HepG2 (cell line): ENCODE data around the gene BOLL.
"Not testable (repeated sequence)": the region's sequence is repeated elsewhere in the genome, so short reads cannot be mapped to it uniquely, and the experiment has no call there.

Experiments
- ATF1 ChIP-seq: IDR thresholded peaks from 2 replicates; pipeline ENCODE4 v1.6.1; 2016; ENCODE audit warnings: mild to moderate bottlenecking, control low read depth
- BRCA1 ChIP-seq: sonication (generic); formaldehyde crosslinking; IDR thresholded peaks from 2 replicates; pipeline ENCODE4 v1.4.0; 2020; ENCODE audit warnings: missing genetic modification reagents
- HNRNPUL1 ChIP-seq: fragments of 200-400 bp; formaldehyde crosslinking; IDR thresholded peaks from 2 replicates; pipeline ENCODE4 v1.6.1; 2017; ENCODE audit warnings: low read depth, mild to moderate bottlenecking, low read length, moderate library complexity
- MIER2 ChIP-seq: IDR thresholded peaks from 2 replicates; pipeline ENCODE4 v1.6.1; 2016; ENCODE audit warnings: missing biosample characterization, missing genetic modification reagents
- NAIF1 ChIP-seq: sonication (generic); formaldehyde crosslinking; IDR thresholded peaks from 2 replicates; pipeline ENCODE4 v1.5.0; 2020; ENCODE audit warnings: mild to moderate bottlenecking, missing genetic modification reagents, borderline replicate concordance
- POLR2A ChIP-seq, 2 experiments: IDR thresholded peaks; 2 replicates each; pipeline ENCODE4 v1.6.1; 2011; ENCODE audit warnings: low read depth in 2 of 2, low read length in 2 of 2, mild to moderate bottlenecking in 1 of 2, moderate library complexity in 1 of 2; ENCODE audit not compliant: insufficient read depth in 1 of 2
- POLR2AphosphoS5 ChIP-seq: IDR thresholded peaks from 2 replicates; pipeline ENCODE4 v1.6.1; 2012; ENCODE audit warnings: low read depth, low read length
- TAF1 ChIP-seq: sonication (generic); formaldehyde crosslinking; IDR thresholded peaks from 2 replicates; pipeline ENCODE4 v1.4.0; 2020; ENCODE audit warnings: missing genetic modification reagents
- THAP7 ChIP-seq: sonication (generic); formaldehyde crosslinking; IDR thresholded peaks from 2 replicates; pipeline ENCODE4 v1.8.1; 2023; ENCODE audit warnings: mild to moderate bottlenecking, missing genetic modification reagents
- TF ChIP-seq, protein P1 (sequence below): sonication (generic); formaldehyde crosslinking; IDR thresholded peaks from 2 replicates; pipeline ENCODE4 v1.4.0; 2020; ENCODE audit warnings: mild to moderate bottlenecking, missing genetic modification reagents
- TF ChIP-seq, protein P2 (sequence below): IDR thresholded peaks from 2 replicates; pipeline ENCODE4 v1.6.1; 2012; ENCODE audit warnings: inconsistent platforms
- TF ChIP-seq, protein P3 (sequence below): sonication (generic); formaldehyde crosslinking; IDR thresholded peaks from 2 replicates; pipeline ENCODE4 v1.4.0; 2020; ENCODE audit warnings: missing genetic modification reagents

DNA sequence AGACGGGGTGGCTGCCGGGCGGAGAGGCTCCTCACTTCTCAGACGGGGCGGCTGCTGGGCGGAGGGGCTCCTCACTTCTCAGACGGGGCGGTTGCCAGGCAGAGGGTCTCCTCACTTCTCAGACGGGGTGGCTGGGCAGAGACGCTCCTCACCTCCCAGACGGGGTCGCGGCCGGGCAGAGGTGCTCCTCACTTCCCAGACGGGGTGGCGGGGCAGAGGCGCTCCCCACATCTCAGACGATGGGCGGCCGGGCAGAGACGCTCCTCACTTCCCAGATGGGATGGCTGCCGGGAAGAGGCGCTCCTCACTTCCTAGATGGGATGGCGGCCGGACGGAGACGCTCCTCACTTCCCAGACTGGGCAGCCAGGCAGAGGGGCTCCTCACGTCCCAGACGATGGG is 88.5 kb downstream of the BOLL start:
- TF ChIP-seq THAP7 (CRISPR knock-in tag); ATF1; HNRNPUL1; BRCA1 (CRISPR knock-in tag); NAIF1 (CRISPR knock-in tag); TAF1 (CRISPR knock-in tag); POLR2AphosphoS5; MIER2; POLR2A (IDR thresholded peaks at IDR 0.05; ENCODE audit: insufficient read depth in 1 of 2, low read depth in 2 of 2, low read length in 2 of 2): not testable (repeated sequence)
- TF ChIP-seq, protein P1, sequence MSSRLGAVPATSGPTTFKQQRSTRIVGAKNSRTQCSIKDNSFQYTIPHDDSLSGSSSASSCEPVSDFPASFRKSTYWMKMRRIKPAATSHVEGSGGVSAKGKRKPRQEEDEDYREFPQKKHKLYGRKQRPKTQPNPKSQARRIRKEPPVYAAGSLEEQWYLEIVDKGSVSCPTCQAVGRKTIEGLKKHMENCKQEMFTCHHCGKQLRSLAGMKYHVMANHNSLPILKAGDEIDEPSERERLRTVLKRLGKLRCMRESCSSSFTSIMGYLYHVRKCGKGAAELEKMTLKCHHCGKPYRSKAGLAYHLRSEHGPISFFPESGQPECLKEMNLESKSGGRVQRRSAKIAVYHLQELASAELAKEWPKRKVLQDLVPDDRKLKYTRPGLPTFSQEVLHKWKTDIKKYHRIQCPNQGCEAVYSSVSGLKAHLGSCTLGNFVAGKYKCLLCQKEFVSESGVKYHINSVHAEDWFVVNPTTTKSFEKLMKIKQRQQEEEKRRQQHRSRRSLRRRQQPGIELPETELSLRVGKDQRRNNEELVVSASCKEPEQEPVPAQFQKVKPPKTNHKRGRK (CRISPR knock-in tag), result not testable (repeated sequence)
- TF ChIP-seq, protein P2, sequence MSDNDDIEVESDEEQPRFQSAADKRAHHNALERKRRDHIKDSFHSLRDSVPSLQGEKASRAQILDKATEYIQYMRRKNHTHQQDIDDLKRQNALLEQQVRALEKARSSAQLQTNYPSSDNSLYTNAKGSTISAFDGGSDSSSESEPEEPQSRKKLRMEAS, result not testable (repeated sequence)
- TF ChIP-seq, protein P3, sequence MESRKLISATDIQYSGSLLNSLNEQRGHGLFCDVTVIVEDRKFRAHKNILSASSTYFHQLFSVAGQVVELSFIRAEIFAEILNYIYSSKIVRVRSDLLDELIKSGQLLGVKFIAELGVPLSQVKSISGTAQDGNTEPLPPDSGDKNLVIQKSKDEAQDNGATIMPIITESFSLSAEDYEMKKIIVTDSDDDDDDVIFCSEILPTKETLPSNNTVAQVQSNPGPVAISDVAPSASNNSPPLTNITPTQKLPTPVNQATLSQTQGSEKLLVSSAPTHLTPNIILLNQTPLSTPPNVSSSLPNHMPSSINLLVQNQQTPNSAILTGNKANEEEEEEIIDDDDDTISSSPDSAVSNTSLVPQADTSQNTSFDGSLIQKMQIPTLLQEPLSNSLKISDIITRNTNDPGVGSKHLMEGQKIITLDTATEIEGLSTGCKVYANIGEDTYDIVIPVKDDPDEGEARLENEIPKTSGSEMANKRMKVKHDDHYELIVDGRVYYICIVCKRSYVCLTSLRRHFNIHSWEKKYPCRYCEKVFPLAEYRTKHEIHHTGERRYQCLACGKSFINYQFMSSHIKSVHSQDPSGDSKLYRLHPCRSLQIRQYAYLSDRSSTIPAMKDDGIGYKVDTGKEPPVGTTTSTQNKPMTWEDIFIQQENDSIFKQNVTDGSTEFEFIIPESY (CRISPR knock-in tag), result not testable (repeated sequence)
